DMS114 treated with DMSO at 0.1 percent for 48 hours (cell line): ENCODE measurements around the gene PDE1A.

ENCODE experiments used
- DNase-seq: peaks from one replicate; lab custom pipeline; 2025; ENCODE audit not compliant: unreplicated experiment; lab: John Stamatoyannopoulos, UW

Gene PDE1A

GRCh38 chr2:182144041-182144775 lies 282.6 kb downstream of the PDE1A start:
- no peak for DNase-seq

DNA sequence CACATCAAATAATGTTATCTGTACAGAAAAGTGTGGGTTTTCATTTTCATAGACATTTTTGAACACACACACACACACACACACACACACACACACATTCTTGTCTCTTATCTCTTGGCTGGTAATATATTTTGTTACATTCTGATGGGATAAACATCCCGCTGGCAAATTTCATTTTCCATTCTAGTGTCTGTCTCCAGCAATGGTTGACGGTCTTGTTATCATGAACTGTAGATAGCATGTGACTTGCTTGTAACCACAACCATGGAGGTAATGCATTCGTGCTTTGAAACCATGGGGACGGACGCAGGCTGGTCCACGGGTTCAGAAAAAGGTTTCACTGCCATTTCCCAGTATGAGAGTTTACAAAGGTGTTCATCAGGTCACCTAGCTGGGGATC lies 284.8 kb downstream of the PDE1A start:
- DNase-seq, result no peak

GRCh38 chr2:182134201-182134600 lies 292.6 kb downstream of the PDE1A start:
- DNase-seq, result no peak

GRCh38 chr2:182133195-182133891 lies 293.5 kb downstream of the PDE1A start:
- DNase-seq, result no peak

DNA sequence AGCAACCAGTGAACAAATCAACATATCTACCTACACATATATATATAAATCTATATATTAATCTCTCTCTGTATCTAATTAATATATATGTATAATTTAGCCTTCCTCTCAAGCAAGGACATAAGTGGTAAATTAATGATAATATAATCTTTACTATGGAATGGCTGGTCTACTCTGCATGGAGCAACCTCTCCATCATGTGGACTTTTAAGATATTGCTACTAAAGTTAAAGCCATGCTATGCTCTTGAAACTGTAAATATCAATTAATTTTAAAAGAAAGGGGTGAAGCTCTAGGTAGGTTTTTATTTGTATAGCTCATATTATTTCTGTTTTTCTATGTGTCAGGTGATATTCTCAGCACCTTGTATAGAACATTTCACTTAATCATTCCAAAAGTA lies 294.2 kb downstream of the PDE1A start:
- DNase-seq, result no peak

DNA sequence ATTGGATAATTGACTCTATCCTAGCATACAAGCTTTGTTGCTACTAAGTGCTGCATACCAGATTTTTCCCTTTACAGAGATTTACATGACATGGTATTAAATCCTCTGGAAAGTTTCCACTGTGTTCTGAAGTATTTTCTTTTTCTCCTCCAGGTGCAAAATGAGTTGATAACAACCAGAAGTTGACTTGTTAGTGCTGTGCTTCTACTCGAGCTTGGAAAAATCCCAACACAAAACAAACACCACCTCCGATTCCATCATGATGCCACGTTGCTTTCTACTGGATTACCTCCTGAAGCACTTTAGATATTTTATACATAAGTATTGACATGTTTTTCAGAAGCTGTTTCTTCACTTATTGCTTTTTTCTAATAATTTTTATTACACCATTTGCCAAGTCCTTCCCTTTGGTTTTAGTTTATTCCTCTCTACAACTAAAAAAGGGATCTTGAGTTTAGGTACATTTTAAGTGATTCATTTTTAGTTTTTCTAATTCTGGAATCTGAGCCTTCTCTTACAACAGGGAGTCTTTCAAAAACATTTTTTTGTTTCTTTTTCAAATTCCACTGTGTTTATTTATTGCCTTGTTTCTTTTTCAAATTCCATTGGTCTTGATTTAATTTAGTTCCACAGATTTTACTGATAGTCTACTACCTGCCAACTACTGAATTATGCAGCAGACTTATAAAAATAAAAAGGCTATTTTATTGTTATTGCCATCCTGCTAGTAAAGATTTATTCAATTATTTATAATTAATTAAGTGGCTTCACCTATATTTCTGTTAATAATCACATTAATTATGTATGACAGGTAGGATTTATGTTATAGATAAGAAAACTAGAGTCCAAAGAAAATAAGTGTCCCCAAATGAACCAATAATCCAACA lies 297.8 kb downstream of the PDE1A start:
- no peak for DNase-seq

DNA sequence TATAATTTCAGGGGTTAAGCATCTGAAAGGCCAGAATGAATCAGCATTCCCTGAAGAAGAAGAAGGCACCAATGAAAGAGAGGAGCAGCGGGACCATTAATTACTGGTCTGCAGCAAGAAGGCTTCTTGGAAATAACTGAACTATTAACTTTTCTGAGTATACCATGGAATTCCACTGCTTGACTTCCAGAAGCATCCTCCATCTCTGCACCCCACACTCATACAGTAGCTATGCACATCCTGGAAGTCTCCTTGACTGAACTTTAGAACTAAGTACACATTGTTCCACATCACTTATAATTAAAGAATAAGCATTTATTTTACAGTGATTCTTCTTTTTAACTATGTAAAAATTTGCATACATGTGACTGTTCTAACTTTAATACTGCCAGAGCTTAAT lies 309.6 kb downstream of the PDE1A start:
- no peak for DNase-seq

DNA sequence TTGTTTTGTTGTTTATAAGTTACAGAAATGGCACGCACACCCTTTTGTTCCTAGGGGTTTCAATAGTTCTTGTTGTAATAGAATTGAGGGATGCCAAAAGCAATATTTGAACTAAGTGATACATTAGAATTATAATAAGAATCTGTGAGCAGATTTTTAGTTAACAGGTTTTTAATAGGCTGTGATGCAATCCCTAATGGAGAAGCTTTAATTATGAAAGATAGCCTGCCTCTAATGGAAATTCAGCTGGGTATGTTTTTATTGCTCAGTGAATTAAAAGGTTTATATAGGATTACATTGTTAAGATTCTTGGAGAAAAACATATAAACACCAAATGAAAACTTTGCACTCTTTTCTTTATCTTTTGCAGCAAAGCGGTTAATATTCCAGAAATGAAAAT lies 310.1 kb downstream of the PDE1A start:
- no peak for DNase-seq

DNA sequence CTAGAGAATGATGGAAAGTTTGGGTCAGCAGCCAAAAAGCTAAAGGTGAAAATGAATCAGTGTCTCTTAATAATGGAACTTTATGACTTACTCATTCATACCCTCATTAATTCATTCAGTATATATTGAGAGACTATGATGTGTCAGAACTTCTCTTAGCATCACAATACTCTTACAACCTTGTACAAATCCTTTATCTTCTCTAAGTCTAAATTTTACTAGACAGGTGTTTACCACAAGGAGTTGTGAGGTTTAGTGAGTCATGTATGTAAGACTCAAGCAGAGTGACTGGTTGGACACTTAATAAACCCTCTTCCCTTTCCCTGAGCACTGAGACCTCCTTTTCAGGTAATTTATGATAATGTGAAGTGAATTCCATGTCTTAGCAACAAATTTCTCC lies 311.6 kb downstream of the PDE1A start:
- no peak for DNase-seq

- no peak for DNase-seq
These were observed 313.5 kb downstream of the PDE1A start for GRCh38 chr2:182113334-182113733.

DNA sequence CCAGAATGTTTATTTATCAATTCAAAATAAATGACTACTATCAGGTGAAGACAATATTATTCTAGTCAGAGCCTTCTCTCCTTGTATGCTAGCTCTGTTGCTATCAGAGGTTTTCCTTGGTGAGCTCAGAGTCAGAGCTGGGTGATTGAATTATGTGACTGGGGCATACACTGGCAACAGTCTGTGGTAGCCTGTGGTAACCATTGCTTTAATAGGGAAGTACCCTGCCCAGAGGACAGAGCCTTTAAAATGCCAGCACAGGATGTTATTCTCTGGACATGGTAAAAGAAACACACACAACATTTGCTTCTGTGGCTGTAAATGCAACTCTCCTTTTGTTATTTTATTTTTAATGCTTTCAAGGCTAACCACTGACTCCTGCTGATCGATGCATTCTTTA lies 316.5 kb downstream of the PDE1A start:
- DNase-seq, result no peak

- no peak for DNase-seq
These were observed 323.3 kb downstream of the PDE1A start for GRCh38 chr2:182103526-182103925.

GRCh38 chr2:182101263-182101662 lies 325.6 kb downstream of the PDE1A start:
- DNase-seq, result no peak

DNA sequence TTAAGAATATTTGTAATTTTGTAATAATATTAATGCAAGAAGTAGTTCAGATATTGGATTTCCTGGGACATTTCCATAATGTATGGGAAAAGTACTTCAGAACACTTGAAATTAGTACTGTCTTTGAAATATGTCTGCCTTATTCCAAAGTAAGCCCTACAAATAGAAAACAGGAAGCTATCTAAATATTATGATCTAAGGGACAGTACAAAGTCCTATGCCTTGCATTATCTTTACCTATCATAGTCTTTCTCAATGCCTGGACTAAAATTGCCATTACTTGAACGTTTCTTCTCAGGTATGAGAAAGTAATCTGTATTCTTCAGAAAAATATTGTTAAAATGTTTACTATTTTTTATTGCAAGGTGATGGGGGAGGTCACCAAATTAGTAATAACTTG lies 328.2 kb downstream of the PDE1A start:
- DNase-seq, result no peak

GRCh38 chr2:182097571-182098164 lies 329.2 kb downstream of the PDE1A start:
- no peak for DNase-seq

DNA sequence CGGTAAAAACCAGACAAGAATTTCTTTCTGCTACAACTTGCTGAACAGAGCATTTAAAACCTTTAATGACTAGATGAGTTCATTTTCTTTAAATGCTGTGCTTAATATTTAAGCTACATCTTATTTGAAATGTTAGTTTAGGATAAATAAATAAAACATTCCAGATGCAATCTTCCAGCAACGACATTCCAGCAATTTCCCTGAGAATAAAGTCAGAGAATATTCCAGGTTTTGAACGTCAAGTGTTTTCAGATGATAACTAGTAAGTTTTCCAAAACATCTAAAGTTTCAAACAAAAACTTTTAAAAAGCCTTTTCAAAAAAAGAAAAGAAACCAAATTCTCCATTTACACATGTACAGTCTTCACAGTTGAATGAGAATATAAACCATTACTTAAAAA lies 336.4 kb downstream of the PDE1A start:
- DNase-seq, result no peak
